ENCODE results near the gene LRRC57.

Gene LRRC57

DNA sequence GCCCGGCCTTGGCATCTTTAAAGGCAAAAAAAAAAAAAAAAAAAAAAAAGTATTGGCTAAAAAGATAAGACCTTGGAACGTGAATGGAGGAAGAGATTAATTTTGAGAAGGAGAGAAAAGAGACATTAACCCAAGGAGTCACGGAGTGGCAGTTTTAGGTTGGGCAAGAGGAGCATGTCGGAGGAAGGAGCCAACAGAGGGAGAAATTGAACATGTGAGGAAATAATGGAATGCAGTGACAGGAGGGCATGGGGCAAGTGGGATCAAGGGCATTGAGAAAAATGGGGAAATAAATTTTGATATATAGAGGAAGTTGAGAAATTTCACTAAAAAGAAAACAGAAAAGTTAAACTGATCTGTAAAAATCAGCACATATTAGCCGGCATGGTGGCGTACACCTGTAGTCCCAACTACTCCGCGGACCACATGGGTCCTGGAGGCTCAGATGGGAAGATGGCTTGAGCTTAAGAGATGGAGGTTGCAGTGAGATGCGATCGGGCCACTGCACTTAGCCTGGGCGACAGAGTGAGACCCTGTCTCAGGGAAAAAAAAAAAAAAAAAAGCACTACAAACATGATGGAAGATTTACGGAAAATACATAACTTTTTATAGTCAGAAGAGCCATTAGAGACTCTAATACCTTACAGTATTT, 1.3 kb upstream of the LRRC57 start:
- Histone ChIP-seq H3K4me1 (ENCODE audit: control insufficient read depth in 2 of 2, insufficient read depth in 2 of 2, low read length in 2 of 2) (peaks cover 12% of the 10 kb centered on the region in 2 donors), H3K4me3 (ENCODE audit: low read length in 2 of 2) (peak overlapping the region; percentile 91 to 99), H3K36me3 (ENCODE audit: control insufficient read depth in 2 of 2, insufficient read depth in 2 of 2, low read length in 2 of 2) (peaks cover 5% of the 10 kb centered on the region in 2 donors), H3K27me3 (ENCODE audit: control insufficient read depth in 2 of 2, insufficient read depth in 2 of 2, low read length in 2 of 2) (no peaks in the 10 kb centered on the region), H3K9me3 (ENCODE audit: control insufficient read depth in 2 of 2, low read length in 2 of 2) (no peaks in the 10 kb centered on the region), H3K27ac (ENCODE audit: low read depth in 2 of 2, low read length in 2 of 2) (no peak overlapping the region), H3K9ac (ENCODE audit: low read depth in 1 of 2, low read length in 2 of 2) (peak overlapping the region in 1 of 2 donors; percentile 92)

DNA sequence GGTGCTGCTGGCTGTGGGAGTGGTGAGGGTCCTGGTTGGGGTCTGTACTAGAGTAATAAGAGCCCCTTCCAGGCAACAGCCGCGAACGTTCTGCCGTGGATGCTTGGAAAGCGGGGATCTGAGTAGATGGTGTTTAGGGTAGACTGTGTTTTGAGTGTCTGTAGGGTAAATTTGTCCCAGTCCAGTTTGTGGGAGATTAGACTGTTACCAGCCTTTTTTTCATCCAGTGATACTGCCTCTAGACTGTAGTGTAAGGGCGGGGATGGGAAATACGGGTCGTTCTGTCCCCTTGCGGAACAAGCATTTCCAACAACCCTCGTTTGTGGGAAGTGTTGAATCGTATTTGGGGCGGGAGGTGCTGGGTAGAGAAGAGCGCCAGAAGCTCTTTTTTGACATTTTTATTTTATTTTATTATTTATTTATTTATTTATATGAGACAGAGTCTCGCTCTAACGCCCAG, 469 bp upstream of the LRRC57 start:
- Histone ChIP-seq H3K27ac (ENCODE audit: low read depth in 2 of 2, low read length in 2 of 2) (peak overlapping the region; percentile 90 to 92), H3K36me3 (ENCODE audit: control insufficient read depth in 2 of 2, insufficient read depth in 2 of 2, low read length in 2 of 2) (peaks cover 10 to 11% of the 10 kb centered on the region in 2 donors), H3K9me3 (ENCODE audit: control insufficient read depth in 2 of 2, low read length in 2 of 2) (no peaks in the 10 kb centered on the region), H3K4me1 (ENCODE audit: control insufficient read depth in 2 of 2, insufficient read depth in 2 of 2, low read length in 2 of 2) (peaks cover 12% of the 10 kb centered on the region in 2 donors), H3K9ac (ENCODE audit: low read depth in 1 of 2, low read length in 2 of 2) (peak overlapping the region; percentile 92 to 99), H3K27me3 (ENCODE audit: control insufficient read depth in 2 of 2, insufficient read depth in 2 of 2, low read length in 2 of 2) (no peaks in the 10 kb centered on the region), H3K4me3 (ENCODE audit: low read length in 2 of 2) (peak overlapping the region; percentile 91 to 99)

DNA sequence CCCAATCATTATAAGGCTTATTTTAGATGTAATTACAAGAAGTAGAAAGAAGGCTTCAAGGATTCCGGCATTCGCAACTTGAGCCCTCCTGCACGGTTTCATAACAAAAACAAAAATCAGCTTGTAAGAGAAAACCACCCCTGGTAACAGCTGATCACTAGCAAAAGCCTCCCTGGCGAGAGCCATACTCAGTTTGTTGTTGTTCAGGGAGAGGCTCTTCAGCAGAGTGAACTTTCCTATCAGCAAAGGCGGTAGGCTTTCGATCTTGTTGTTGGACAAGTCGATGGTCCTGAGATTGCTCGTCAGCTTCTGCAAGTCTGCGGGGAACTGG, 710 bp downstream of the LRRC57 start:
- Histone ChIP-seq H3K4me1 (ENCODE audit: control insufficient read depth in 2 of 2, insufficient read depth in 2 of 2, low read length in 2 of 2) (peaks cover 12% of the 10 kb centered on the region in 2 donors), H3K4me3 (ENCODE audit: low read length in 2 of 2) (peak overlapping the region; percentile 91 to 99), H3K36me3 (ENCODE audit: control insufficient read depth in 2 of 2, insufficient read depth in 2 of 2, low read length in 2 of 2) (peaks cover 14 to 18% of the 10 kb centered on the region in 2 donors), H3K27me3 (ENCODE audit: control insufficient read depth in 2 of 2, insufficient read depth in 2 of 2, low read length in 2 of 2) (no peaks in the 10 kb centered on the region), H3K9ac (ENCODE audit: low read depth in 1 of 2, low read length in 2 of 2) (peak overlapping the region; percentile 92 to 99), H3K27ac (ENCODE audit: low read depth in 2 of 2, low read length in 2 of 2) (peak overlapping the region; percentile 90 to 92), H3K9me3 (ENCODE audit: control insufficient read depth in 2 of 2, low read length in 2 of 2) (no peaks in the 10 kb centered on the region)

DNA sequence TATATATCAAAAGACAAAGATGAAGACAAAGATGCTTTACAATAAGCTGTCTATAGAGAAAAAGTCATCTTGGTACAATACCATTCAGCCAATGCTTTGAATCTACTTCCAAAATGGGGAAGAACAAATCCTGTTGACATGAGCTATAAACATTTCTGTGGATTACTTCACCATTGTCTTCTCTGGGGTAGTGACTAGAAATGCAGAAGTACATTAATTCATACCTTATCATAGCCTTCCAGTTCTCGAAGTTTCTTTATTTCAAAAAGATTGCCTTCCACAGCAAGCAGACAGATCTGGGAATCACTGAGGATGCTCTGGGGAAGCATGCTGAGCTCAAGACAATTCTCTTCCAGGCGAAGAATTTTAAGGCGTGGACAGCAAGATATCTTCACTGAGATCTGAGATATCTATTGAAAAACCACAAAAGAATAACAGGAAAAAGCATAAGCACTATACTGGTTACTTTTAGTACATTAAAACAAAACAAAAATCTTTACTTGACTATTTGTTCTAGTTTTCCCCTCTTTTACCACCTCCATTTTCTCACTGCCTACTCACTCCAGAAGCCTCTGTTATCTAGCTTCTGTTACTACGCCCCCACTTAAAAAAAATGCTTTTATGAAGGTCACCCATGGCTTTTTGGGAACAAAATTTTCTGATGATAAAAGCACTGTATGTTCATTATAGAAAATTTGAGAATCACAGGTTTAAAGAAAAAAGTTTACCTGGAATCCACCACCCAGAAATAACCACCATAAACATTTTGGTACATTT, 3.6 kb downstream of the LRRC57 start:
- no peak overlapping the region for H3K4me3 ChIP-seq (ENCODE audit: low read length in 2 of 2)
- peaks cover 12% of the 10 kb centered on the region in 2 donors for H3K4me1 ChIP-seq (ENCODE audit: control insufficient read depth in 2 of 2, insufficient read depth in 2 of 2, low read length in 2 of 2)
- H3K9me3 ChIP-seq (ENCODE audit: control insufficient read depth in 2 of 2, low read length in 2 of 2), result no peaks in the 10 kb centered on the region
- H3K27ac ChIP-seq (ENCODE audit: low read depth in 2 of 2, low read length in 2 of 2), result no peak overlapping the region
- H3K9ac ChIP-seq (ENCODE audit: low read depth in 1 of 2, low read length in 2 of 2), result no peak overlapping the region
- H3K27me3 ChIP-seq (ENCODE audit: control insufficient read depth in 2 of 2, insufficient read depth in 2 of 2, low read length in 2 of 2), result no peaks in the 10 kb centered on the region
- peaks cover 18 to 21% of the 10 kb centered on the region in 2 donors for H3K36me3 ChIP-seq (ENCODE audit: control insufficient read depth in 2 of 2, insufficient read depth in 2 of 2, low read length in 2 of 2)

DNA sequence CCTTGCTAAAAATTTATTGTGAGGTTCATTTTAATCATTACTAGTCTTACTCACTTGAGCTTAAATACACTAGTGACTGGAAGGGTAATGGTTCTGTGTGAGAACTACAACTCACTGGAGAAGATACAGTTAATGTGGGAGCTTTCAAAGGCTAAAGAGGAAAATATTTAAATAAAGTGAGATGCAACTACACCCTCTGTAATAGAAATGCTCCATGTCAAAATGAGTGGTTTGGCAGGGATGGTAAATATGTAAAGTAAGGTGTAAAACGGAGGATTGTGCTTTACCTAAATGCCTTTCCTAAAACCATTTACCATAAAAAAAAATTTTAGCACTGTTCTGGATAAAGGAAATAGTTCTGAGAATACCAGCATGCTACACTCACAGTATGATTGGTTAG, 15.3 kb downstream of the LRRC57 start:
- H3K4me1 ChIP-seq (ENCODE audit: control insufficient read depth in 2 of 2, insufficient read depth in 2 of 2, low read length in 2 of 2), result no peaks in the 10 kb centered on the region
- H3K9ac ChIP-seq (ENCODE audit: low read depth in 1 of 2, low read length in 2 of 2), result no peak overlapping the region
- no peaks in the 10 kb centered on the region for H3K27me3 ChIP-seq (ENCODE audit: control insufficient read depth in 2 of 2, insufficient read depth in 2 of 2, low read length in 2 of 2)
- H3K36me3 ChIP-seq (ENCODE audit: control insufficient read depth in 2 of 2, insufficient read depth in 2 of 2, low read length in 2 of 2), result peaks cover 34 to 46% of the 10 kb centered on the region in 2 donors
- no peak overlapping the region for H3K4me3 ChIP-seq (ENCODE audit: low read length in 2 of 2)
- H3K9me3 ChIP-seq (ENCODE audit: control insufficient read depth in 2 of 2, low read length in 2 of 2), result no peaks in the 10 kb centered on the region
- H3K27ac ChIP-seq (ENCODE audit: low read depth in 2 of 2, low read length in 2 of 2), result no peak overlapping the region

DNA sequence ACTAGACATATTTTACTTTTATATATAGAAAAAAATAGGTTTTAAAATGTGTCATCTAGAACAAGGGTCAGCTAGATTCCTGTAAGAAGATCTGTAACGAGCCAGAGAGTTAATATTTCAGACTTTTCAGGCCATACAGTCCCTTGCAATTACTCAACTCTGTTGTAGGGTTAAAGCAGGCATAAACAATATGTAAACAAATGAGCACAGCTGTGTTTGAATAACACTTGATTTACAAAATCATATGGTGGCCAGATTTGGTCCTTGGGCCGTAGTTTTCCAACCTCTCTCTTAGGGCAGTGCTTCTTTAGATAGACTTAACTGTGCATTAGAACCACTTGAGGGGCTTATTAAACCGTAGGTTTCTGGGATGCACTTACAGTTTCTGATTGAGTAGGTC, 19.6 kb downstream of the LRRC57 start:
- no peaks in the 10 kb centered on the region for H3K9me3 ChIP-seq (ENCODE audit: control insufficient read depth in 2 of 2, low read length in 2 of 2)

DNA sequence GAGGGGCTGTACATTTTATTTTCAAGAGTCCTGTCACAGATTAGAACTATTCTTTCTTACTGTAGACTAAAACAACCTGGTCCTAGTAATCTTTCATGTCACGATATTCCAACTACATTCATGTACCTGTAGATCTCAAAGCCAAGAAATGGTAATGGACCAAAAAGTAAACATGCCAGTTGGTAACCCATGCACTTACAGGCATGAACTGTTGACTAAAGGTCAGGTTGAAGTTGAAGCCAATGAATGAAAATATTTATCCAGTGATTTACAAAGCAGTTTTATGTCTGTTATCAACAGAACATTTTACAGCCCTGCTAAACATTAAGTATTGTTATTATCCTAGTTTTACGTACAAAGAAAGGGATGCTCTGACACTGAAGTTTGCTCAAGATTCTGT, 25.3 kb downstream of the LRRC57 start:
- Histone ChIP-seq H3K9me3 (ENCODE audit: control insufficient read depth in 2 of 2, low read length in 2 of 2) (no peaks in the 10 kb centered on the region), H3K27ac (ENCODE audit: low read depth in 2 of 2, low read length in 2 of 2) (no peak overlapping the region), H3K27me3 (ENCODE audit: control insufficient read depth in 2 of 2, insufficient read depth in 2 of 2, low read length in 2 of 2) (no peaks in the 10 kb centered on the region), H3K4me3 (ENCODE audit: low read length in 2 of 2) (no peak overlapping the region), H3K4me1 (ENCODE audit: control insufficient read depth in 2 of 2, insufficient read depth in 2 of 2, low read length in 2 of 2) (no peaks in the 10 kb centered on the region), H3K9ac (ENCODE audit: low read depth in 1 of 2, low read length in 2 of 2) (no peak overlapping the region), H3K36me3 (ENCODE audit: control insufficient read depth in 2 of 2, insufficient read depth in 2 of 2, low read length in 2 of 2) (peaks cover 10 to 42% of the 10 kb centered on the region in 2 donors)

More for the DNA sequence above, 19.6 kb downstream of the LRRC57 start:
- Histone ChIP-seq H3K9ac (ENCODE audit: low read depth in 1 of 2, low read length in 2 of 2) (no peak overlapping the region), H3K4me3 (ENCODE audit: low read length in 2 of 2) (no peak overlapping the region), H3K27me3 (ENCODE audit: control insufficient read depth in 2 of 2, insufficient read depth in 2 of 2, low read length in 2 of 2) (no peaks in the 10 kb centered on the region), H3K4me1 (ENCODE audit: control insufficient read depth in 2 of 2, insufficient read depth in 2 of 2, low read length in 2 of 2) (no peaks in the 10 kb centered on the region), H3K36me3 (ENCODE audit: control insufficient read depth in 2 of 2, insufficient read depth in 2 of 2, low read length in 2 of 2) (peaks cover 31 to 51% of the 10 kb centered on the region in 2 donors), H3K27ac (ENCODE audit: low read depth in 2 of 2, low read length in 2 of 2) (no peak overlapping the region)

DNA sequence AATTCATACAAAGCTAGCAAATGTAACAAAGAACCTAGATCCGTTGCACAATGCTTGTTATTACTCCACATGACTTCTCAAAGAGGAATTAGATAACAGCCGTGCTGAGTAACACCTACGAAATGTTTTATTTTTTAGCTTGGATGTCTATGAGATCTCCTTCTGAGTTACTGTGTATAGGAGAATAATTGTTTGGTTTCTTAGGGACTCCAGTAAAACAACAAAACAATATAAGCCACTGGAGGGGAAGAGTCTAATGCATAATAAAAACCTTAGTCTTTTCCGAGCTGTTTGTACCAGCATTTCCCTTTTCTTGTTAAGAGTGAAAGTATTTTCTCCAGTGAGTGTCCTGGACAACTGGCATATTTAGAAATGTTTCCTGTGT, 37.6 kb downstream of the LRRC57 start:
- Histone ChIP-seq H3K9ac (ENCODE audit: low read depth in 1 of 2, low read length in 2 of 2) (no peak overlapping the region), H3K36me3 (ENCODE audit: control insufficient read depth in 2 of 2, insufficient read depth in 2 of 2, low read length in 2 of 2) (peaks cover 11 to 25% of the 10 kb centered on the region in 2 donors), H3K27ac (ENCODE audit: low read depth in 2 of 2, low read length in 2 of 2) (no peak overlapping the region), H3K27me3 (ENCODE audit: control insufficient read depth in 2 of 2, insufficient read depth in 2 of 2, low read length in 2 of 2) (no peaks in the 10 kb centered on the region), H3K4me1 (ENCODE audit: control insufficient read depth in 2 of 2, insufficient read depth in 2 of 2, low read length in 2 of 2) (no peaks in the 10 kb centered on the region), H3K4me3 (ENCODE audit: low read length in 2 of 2) (no peak overlapping the region), H3K9me3 (ENCODE audit: control insufficient read depth in 2 of 2, low read length in 2 of 2) (no peaks in the 10 kb centered on the region)

DNA sequence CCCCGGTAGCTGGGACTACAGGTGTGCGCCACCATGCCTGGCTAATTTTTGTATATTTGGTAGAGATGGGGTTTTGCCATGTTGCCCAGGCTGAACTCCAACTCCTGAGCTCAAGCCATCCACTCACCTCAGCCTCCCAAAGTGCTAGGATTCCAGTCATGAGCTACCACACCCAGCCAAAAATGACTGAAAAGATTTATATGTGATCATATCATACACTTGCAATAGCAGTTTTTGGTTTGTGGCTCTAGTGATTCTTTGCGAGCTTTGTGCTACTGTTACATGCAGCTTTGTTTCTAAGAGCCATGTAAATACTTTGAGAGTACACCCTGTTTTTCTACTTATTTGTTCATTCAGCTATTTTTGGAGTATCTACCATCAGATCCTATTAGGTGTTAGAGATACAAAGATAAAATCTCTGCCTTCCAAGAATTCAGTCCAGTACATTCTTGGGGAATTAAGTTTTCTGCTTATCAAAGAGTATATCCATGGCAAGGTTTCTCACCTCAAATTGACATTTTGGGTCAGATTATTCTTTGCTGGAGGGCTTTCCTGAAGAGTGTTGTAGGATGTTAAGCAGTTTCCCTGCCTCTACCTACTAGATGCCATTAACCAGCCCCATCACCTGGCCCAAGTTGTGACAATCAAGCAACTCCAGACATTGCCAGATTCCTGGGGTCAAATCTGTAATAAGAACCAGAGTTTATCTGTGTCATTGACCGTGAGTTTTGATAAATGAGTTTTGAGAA, 38.2 kb downstream of the LRRC57 start:
- H3K27ac ChIP-seq (ENCODE audit: low read depth in 2 of 2, low read length in 2 of 2), result no peak overlapping the region

DNA sequence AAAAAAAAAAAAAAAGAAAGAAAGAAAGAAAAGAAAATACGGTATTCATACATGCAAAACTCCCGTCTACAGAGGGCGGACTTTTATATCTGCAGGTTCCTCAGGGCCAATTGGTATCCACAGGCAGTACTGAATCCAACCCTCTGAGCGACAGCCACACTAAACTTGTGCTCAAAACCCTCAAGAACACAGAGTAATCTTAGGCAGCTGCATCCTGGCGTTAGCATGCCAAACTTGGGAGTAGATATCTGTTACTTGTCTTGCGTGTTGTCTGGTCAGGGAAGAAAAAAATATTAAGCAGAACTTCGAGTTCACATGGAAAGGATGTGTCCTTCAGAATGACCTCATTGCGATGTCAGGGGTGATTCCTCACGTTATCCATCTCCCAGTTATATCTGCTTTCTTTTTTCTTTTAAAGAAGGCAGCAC, 40.3 kb downstream of the LRRC57 start:
- Histone ChIP-seq H3K9me3 (ENCODE audit: control insufficient read depth in 2 of 2, low read length in 2 of 2) (no peaks in the 10 kb centered on the region), H3K4me1 (ENCODE audit: control insufficient read depth in 2 of 2, insufficient read depth in 2 of 2, low read length in 2 of 2) (no peaks in the 10 kb centered on the region), H3K9ac (ENCODE audit: low read depth in 1 of 2, low read length in 2 of 2) (peak overlapping the region in 1 of 2 donors; percentile 32), H3K36me3 (ENCODE audit: control insufficient read depth in 2 of 2, insufficient read depth in 2 of 2, low read length in 2 of 2) (peaks cover 0 to 8% of the 10 kb centered on the region in 2 donors), H3K4me3 (ENCODE audit: low read length in 2 of 2) (no peak overlapping the region), H3K27me3 (ENCODE audit: control insufficient read depth in 2 of 2, insufficient read depth in 2 of 2, low read length in 2 of 2) (no peaks in the 10 kb centered on the region), H3K27ac (ENCODE audit: low read depth in 2 of 2, low read length in 2 of 2) (no peak overlapping the region)

More for the DNA sequence above, 38.2 kb downstream of the LRRC57 start:
- Histone ChIP-seq H3K4me1 (ENCODE audit: control insufficient read depth in 2 of 2, insufficient read depth in 2 of 2, low read length in 2 of 2) (no peaks in the 10 kb centered on the region), H3K9me3 (ENCODE audit: control insufficient read depth in 2 of 2, low read length in 2 of 2) (no peaks in the 10 kb centered on the region), H3K4me3 (ENCODE audit: low read length in 2 of 2) (no peak overlapping the region), H3K9ac (ENCODE audit: low read depth in 1 of 2, low read length in 2 of 2) (no peak overlapping the region), H3K36me3 (ENCODE audit: control insufficient read depth in 2 of 2, insufficient read depth in 2 of 2, low read length in 2 of 2) (peaks cover 7 to 19% of the 10 kb centered on the region in 2 donors), H3K27me3 (ENCODE audit: control insufficient read depth in 2 of 2, insufficient read depth in 2 of 2, low read length in 2 of 2) (no peaks in the 10 kb centered on the region)

Measured in mucosa of rectum (tissue), 2 donors.